Cerebellar nuclear complex (tissue), 1 donor: ENCODE data around the gene THAP7.

Experiments
- DNase-seq, 2 experiments: peaks; one replicate each; lab custom pipeline; 2025; lab: John Stamatoyannopoulos, UW

Gene THAP7

DNA sequence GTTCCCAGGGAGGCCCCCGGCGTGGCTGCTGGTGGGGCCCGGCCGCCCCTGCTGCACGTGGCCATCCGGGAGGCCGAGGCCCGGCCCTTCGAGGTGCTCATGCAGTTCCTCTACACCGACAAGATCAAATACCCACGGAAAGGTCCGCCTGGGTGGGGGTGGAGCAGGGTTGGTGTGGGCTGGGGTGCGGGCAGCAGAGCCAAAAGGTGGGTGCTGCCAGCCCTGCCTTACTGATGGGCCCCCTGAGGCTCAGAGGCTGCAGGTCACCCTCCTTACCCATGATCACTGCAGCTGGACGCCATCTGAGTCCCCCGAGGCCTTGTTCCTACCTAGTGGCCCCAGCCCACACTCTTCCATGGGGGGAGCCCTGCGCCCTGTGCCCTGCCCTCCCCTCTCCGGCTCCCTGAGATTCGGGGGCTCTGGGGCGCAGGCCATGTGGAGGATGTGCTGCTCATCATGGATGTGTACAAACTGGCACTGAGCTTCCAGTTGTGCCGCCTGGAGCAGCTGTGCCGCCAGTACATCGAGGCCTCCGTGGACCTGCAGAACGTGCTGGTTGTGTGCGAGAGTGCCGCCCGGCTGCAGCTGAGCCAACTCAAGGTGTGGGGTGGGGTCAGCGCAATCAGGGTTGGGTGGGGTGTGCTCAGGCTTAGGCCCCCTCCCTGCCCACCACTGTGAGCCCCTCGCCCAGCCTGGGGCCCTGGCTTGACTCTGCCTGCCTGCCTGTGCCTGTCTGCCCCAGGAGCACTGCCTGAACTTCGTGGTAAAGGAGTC is 7.6 kb downstream of the THAP7 start:
- no peak for DNase-seq

DNA sequence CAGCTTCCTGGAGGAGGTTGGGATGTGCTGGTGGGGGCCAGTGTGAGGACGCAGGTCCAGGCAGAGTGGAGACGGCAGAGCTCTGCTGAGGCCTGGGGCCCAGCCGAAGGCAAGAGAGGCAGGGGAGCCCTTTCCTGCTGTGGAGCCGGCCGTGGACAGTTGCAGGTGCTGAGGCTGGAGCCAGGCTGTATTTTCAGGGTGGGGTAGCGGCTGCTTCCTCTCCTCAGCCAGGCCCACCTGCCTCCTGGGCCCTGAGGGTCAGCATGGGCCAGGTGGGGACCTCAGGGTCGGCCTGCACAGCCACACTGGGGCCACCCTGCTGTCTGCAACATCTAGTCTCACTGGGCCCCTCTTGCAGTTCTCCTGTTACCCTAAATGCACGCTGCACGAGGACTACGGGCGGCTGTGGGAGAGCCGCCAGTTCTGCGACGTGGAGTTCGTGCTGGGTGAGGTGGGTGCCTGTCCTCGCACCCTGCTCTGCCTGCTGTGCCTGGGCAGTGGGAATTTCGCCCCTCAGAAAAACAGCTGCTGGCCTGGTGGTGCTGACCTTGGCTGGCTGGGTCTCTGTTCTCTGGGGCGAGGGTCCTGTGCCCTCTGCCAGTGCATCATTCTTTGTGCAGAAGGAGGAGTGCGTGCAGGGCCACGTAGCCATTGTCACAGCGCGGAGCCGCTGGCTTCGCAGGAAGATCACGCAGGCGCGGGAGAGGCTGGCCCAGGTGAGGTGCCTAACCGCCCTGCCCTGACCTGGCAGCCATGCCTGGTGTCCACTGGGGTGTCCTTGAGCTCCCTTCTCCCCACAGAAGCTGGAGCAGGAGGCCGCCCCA is 8.4 kb downstream of the THAP7 start:
- DNase-seq: no peak

DNA sequence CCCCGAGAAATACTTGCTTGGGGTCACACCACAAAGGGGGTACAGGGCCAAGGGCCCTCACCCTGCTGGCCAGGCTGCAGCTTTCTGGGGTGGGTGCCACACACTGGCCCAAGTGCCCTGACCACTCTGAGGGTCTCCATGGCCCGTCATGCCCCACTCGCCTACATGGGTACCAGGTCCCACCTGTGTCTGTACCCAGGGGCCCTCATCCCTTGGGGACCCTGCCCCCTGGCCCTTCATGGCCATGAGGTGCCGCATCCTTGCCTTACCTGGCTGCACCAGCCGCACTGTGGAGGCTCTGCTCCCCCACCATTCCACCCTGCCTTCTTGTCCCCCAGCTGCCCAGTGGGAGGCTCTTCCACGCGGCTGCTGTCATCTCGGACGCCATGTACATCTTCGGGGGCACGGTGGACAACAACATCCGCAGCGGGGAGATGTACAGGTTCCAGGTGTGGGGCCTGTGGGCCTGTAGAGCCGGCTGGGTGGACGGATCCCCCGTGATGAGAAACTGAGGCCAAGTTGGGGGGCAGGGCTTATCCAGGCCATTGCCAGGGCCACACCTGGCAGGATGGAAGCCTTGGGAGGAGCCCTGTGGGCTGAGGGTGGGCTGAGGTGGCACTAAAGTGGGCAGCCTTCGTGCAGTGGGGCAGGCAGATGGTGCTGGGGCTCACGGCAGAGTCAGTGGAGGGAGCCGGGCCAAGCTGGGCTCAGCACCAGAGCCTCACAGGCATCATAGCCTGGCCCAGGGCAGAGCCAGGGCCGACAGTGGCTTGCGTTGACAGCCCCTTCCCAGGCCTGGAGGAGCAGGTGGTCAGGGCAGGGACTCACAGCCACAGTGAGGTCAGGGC is 9.2 kb downstream of the THAP7 start:
- no peak for DNase-seq

DNA sequence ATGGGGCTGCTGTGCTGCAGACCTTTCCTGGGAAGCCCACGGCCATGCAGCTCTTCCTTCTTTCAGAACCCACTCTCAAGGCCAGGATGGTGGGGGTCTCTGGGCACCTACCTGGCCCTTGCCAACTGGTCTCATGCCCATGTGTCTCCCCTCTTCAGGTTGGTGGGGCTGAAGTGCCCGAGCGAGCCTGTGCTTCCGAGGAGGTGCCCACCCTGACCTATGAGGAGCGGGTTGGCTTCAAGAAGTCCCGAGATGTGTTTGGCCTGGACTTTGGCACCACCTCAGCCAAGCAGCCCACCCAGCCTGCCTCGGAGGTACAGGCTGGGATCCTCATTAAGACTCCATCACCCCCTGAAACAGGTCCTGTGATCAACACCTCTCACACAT is 9.9 kb downstream of the THAP7 start:
- no peak for DNase-seq

DNA sequence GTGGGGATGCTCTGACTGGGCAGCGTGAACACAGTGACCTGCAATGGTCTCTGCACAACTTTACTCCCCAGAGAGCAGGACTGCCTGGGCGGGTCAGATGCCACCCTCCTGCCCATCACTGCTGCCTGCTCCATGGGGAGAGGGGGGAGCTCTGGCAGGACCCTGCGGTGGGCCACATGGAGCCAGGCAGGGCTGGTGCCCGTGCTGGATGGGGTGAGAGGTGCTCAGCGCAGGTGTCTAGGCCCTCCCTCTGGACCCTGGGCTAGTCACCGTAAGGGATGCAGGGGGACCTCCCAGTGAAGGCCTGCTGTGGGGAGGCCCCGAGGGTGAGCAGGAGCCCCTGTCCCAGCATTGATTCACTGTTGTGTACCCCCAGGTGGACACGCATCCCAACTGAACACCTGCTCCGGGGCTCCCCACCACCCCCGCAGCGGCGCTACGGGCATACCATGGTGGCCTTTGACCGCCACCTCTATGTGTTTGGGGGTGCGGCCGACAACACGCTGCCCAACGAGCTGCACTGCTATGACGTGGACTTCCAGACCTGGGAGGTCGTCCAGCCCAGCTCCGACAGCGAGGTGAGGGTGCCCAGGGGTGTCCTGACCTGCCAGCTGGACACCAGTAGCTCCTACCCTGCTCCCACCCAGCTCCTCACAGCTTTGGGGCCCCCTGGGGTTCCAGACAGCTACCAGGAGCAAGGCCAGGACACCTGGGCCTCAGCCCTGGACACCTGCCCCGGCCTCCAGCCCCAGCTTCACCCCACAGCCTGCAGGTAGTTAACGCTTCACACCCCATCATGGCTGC is 10.5 kb downstream of the THAP7 start:
- no peak for DNase-seq

DNA sequence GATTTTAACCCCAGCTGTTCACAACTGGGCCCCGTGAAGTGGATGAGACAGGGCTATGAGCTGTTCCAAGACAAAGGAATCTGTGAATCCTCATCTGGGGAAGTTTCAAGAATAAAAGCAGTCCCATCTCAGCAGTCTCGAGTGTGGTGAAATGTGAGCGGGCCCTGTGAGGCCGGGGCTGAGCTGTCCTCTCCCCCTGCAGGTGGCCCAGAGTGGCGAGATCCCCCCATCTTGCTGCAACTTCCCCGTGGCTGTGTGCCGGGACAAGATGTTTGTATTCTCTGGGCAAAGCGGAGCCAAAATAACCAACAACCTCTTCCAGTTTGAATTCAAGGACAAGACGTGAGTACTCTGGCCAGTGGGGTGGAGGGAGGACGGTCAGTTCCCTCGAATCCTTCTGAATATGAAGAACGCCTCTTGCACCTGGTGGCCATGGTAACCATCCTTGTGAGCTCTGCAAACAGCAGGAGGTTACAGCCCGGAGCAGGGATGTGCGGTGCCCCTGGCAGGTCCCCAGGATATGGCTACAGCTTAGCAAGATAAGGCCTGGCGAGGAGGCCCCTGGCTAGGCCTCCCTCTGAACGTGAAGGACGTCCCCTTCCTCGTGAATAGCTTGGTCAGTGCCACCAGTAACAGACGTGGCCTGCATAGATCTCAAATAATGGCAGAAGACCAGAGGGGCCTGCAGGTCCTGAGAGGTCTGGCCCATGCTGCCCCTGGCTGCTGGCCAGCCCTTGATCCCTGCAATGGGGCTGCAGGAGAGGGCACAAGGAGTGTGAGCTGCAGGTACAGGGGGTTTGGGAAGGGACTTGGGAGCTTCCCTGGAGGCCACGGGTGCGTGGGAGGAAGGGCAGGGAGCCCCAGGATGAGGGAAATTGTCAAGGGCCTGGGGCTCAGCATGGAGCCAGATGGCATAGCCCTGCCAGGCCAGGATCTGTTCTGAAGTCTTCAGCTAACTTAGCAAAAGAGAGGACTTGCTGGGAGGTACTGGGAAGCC is 11.4 kb downstream of the THAP7 start:
- DNase-seq: no peak

DNA sequence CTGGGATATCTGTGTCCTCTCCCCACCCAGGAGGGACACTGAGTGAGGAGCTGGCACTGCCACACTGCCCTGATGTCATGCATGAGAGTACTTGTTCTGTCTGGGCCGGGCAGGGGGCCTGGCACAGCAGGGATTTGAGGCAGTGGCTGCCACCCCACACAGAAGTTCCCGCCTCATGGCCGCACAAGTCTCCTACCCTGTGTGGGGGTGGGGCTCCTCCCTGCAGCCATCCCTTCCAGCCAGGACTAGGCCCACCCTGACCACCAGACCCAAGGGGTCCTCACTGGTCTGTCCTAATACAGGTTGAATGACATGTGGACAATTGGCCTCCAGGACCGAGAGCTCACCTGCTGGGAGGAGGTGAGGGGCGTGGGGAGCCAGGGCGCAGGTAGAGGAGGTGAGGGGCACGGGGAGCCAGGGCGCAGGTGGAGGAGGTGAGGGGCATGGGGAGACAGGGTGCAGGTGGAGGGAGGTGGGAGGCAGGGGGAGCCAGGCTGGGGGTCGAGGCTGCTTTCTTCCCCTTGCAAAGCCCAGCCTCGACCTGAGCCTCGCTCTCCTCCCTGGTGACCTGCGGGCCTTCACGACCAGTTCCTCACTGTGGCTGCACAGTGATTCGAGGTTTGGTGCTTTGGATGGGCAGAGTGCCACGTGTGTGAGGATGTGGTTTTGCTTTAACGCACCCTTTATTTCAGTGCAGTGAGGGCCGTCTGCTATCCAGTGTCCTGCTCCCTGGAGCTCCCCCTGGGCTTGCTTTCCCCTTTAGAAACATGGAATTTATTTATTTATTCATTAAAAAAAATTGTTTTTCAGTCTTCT is 12.4 kb downstream of the THAP7 start:
- DNase-seq: no peak

DNA sequence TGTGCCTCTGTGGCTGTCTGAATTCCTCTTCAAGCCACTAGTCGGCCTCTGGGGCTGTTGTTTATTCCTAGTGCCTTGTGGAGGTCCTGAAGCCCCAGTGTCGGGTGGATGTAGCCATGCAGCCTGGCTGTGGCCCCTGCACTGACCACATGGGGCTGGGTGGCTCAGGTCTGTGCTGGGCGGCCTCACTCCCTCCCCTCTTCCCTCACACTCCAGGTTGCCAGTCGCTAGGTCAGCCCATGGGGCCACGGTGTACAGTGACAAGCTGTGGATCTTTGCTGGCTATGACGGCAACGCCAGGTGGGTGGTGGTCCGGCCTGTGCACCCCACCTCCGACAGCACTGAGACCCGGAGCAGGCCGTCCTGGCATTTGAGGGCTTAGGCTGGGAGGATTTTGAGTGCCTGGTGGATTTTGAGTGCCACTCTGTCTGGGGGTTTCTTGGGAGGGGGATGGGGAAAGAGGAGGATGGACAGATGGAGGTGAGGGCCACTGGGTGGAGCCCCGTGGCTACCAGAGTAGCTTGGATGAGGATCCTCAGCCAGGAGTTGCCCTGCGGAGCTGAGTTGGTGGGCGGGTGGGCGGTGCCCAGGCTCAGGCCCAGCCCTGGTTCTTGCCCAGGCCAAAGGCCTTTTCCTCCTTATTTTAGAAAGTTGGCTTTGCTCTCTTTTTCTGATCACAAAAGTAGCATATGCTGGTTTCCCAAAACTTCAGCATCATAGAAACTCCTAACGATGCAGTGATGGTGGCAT is 13.2 kb downstream of the THAP7 start:
- no peak for DNase-seq

DNA sequence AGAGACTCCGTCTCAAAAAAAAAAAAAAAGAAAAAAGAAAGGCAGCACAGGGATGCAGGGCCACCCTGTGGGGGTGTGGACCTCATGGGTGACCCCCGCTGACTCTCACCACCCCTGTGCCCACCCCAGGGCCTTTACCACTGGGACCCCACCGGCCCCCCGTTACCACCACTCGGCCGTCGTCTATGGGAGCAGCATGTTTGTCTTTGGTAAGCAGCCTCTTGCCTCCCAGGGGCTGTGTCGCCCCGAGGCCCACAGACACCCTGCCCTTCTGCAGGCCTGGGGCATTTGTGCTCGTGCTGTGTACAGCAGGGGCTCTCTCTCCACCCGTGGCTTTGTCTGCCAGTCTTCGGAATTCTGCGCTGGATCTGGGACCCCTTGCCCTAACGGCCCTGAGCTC is 14.5 kb downstream of the THAP7 start:
- DNase-seq: no peak

DNA sequence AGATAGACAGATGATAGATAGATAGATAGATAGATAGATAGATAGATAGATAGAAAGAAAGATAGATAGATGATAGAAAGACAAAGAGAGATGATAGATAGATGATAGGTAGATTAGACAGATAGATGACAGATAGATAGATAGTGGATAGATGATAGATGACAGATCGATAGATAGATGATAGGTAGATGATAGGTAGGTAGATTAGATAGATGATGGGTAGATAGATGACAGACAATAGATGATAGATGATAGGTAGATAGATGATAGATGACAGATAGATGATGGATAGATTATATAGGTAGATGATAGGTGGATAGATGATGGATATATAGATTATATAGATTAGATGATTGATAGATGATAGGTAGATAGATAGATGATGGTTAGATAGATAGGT is 15.6 kb downstream of the THAP7 start:
- no peak for DNase-seq

DNA sequence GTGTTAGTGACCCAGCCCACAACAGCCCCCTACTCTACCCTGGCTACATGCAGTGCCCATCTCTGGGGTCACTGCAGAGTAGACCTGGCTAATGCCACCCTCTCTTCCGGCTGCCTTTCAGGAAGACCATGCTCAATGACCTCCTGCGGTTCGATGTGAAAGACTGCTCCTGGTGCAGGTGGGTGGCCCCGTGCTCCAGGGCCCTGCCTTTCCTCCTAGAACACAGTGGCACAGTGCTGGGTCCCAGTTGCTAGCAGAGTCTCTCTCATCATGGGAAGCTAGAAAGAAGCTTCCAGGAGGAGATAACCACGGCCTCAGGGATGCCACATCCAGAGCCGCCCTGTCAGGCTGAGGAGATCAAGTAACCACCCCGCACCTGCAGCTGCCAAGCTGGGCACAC is 16.2 kb downstream of the THAP7 start:
- no peak for DNase-seq

DNA sequence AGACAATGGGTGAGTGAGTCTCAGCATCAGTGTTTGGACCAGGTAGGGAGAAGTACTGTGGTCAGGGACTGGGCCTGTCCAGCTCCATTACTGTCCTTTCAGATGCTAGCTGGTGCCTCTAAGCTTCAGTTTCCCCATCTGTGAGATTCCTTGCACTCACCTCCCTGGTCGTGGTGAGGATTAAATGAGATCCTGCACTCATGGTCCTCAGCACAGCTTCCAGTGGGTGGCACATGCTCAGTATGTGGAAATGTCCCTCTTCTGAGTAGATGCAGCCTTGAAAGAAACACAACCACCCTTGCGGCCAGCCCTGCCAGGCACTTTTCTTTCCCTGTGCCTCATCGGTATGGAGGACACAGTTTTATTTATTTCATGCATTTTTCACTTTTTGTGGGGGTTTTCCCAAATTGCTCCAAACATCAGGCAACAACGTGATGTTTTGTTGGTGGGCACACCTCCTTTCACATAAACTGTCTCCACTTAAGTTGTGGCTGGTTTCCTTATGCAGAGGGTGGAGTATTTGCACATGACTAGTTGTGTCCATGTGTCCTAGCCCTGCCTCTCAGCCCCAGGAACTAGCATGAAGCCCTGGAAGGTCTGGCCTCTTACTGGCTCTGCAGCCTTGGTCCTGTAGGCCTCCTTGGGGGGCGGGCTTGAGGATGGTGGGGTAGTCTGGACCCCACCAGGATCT is 18.7 kb downstream of the THAP7 start:
- DNase-seq: no peak

DNA sequence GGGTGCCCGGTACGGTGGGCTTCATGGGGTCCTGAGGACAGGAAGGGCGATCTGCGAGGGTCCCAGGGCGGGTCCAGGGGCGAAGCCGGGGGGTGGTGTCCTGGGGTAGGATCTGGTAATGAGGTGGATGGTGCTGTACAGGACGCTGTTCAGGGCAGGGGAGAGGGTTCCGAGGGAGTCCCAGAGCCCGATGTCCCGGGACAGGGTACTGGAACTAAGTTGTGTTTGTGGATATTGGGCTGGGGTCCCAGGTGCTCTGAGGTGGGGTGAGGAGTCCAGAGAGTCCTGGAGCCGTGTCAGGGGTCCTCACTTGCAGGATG is 19.4 kb downstream of the THAP7 start:
- DNase-seq: no peak

DNA sequence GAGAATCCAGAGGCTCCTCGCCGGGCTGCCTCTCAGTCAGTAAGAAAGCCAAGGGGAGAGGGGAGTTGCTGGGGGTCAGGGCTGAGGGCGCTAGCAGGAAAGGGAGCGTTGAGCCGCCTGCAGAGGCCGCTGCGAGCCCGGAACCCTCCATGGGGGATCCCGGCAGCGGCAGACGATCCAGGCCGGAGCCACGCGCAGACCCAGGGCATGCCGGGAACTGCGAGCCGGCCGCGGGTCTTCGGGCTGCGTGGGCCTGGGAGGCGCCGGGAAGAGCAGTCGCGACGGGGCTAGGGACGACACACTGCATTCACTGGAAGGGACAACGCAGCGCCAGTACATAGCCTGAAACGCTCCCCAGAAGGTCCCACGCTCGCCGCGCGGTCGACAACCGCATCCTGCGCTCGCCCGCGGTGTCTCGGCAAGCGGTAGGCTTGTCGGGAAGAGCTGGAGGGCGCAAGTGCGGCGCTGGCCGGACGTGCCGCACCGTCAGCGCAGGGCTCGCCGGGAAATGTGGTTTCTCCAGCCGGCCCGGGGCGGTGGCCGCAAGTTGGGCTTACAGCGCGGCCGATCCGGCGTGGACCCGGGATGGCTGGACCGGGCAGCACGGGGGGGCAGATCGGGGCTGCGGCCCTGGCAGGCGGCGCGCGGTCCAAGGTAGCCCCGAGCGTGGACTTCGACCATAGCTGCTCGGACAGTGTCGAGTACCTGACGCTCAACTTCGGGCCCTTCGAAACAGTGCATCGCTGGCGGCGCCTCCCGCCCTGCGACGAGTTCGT is 19.9 kb downstream of the THAP7 start, which contains the start of gene LZTR1:
TSS of gene LZTR1 (plus strand) at position 511 of the 776 bp plus-strand sequence. CDS start at position 586, 75 bp downstream.
- DNase-seq: peak in 1 of 2 experiments; percentile 55

DNA sequence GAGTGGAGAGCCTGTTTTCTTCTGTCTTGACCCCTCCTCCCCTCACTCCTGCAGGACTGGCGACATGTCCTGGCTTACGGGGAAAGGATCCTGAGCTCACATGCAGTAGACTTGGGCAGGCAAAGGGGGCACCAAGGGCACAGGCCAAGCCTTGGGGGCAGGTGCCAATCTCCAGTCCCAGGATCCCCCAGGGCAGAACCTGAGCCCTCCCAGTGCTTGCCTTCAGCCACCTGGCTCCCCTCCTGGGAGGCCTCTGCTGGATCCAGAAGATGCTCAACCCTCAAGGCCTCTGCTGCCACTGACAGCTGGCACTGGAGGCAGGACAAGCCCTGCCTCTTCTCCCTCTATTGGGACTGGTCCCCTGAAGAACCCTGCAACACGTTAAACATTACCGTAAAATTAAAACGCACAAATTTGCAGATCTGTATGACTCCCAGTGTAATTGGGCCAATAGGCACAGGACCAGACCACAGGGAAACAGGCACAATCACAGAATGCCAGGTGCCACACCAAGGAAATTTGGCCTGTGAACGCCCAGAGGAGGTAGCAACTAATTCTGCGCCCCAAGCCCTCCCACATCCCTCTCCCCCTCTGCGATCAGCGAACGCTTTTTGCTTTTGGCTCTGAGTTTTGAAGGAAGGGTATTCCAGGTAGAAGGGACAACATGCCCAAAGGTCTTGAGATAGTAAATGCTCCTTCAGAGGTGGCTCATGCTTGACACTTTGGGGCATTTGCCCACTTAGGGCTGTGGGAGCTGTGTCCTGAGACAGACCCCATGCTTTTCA is 20.8 kb downstream of the THAP7 start:
- no peak for DNase-seq

DNA sequence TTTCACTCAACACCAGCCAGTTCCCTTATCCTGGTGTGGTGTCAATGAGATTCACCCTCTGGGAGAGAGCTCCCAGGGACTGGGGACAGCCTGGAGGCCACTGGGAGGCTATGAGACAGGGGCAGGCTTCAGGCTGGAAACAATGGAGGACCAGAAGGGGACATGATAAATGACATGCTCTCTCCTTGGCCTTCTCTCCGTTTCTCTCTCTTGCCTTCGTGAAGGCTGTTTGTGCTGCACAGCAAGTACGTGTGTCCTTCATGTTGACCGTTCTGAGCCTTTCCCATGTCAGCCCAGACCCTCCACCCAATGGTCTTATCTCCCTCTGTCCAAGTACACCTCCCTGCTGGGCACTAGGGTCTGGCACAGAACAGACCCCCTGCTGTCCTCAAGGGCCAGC is 21.4 kb downstream of the THAP7 start:
- DNase-seq: no peak
